ENCODE data around the gene AFAP1L1. TPM values are rescaled to one million over a fixed set of nuclear protein-coding genes. Genes with fewer than 3 reads are reported as not detected.

Gene AFAP1L1
- total RNA-seq, 1 donor: 1.1 TPM

DNA sequence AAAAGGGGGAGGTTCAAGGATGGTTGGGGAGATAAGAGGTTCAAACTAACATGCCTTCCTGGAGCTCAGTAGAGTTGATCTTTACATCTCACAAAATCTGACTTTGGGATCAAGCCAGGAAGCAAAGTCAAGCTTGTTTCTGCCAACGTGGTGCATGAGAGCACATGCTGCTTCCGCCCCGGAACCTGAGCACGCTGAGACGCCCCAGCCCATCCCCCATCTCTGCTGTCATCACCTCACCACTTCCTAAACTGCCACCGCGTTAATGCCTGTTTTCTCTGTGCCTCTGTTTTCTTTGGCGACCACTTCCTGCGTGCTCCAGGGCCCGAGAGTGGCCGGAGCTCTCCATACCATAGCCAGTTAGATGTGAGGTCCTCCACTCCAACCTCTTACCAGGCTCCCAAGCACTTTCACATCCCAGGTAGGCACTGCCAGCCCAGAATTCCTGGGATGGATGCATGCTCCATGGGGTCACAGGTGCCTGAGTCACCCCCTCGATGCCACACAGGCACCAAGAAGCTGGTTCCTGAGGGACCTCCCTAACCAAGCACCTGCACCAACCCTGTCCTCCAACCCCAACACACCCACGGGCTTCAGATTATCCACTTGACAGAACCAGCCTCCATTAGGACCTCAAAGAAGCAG, 31.2 kb upstream of the AFAP1L1 start:
- Histone ChIP-seq H3K4me3 (ENCODE audit: insufficient read depth, low read length) (no peak overlapping the region), H3K4me2 (ENCODE audit: insufficient read depth, low read length) (no peak overlapping the region), H3K36me3 (ENCODE audit: insufficient read depth, low read length) (no peaks in the 10 kb centered on the region), H3K9me3 (ENCODE audit: low read depth, low read length) (no peaks in the 10 kb centered on the region), H3K27ac (ENCODE audit: low read depth, low read length) (no peak overlapping the region), H2AFZ (ENCODE audit: low read length) (no peak overlapping the region), H3K27me3 (ENCODE audit: insufficient read depth, low read length) (no peaks in the 10 kb centered on the region), H3K4me1 (ENCODE audit: insufficient read depth, low read length) (no peaks in the 10 kb centered on the region), H4K20me1 (ENCODE audit: insufficient read depth, low read length) (no peaks in the 10 kb centered on the region), H3K79me2 (ENCODE audit: insufficient read depth, low read length) (no peaks in the 10 kb centered on the region)
- TF ChIP-seq, protein P1, sequence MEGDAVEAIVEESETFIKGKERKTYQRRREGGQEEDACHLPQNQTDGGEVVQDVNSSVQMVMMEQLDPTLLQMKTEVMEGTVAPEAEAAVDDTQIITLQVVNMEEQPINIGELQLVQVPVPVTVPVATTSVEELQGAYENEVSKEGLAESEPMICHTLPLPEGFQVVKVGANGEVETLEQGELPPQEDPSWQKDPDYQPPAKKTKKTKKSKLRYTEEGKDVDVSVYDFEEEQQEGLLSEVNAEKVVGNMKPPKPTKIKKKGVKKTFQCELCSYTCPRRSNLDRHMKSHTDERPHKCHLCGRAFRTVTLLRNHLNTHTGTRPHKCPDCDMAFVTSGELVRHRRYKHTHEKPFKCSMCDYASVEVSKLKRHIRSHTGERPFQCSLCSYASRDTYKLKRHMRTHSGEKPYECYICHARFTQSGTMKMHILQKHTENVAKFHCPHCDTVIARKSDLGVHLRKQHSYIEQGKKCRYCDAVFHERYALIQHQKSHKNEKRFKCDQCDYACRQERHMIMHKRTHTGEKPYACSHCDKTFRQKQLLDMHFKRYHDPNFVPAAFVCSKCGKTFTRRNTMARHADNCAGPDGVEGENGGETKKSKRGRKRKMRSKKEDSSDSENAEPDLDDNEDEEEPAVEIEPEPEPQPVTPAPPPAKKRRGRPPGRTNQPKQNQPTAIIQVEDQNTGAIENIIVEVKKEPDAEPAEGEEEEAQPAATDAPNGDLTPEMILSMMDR (IDR thresholded peaks at IDR 0.05; ENCODE audit: extremely low read depth, low read depth, low read length): no peak
- DNase-seq (ENCODE audit: insufficient read length, low spot score, missing footprints): no peak

DNA sequence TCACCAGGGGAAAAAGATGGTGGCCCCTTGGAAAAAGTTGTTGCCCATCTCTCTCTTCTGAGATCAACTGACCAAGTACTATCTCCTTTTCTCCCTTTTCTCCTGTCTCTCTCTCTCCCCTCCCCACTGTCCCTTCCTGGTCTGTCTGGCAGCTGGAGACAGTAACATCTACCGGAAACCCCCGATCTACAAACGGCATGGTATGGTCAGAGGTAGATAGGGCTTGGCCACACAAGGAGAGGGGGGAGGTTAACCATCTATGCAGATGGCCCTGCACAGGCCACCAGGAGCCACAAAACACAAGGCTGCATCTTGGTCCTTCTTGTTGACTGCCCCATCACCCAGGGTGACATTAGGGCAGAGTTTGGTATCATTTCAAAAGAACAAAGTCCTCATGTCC, 29.3 kb upstream of the AFAP1L1 start:
- no peak for DNase-seq (ENCODE audit: insufficient read length, low spot score, missing footprints)
- no peak overlapping the region for H3K4me2 ChIP-seq (ENCODE audit: insufficient read depth, low read length)
- H3K9me3 ChIP-seq (ENCODE audit: low read depth, low read length): no peaks in the 10 kb centered on the region
- H3K79me2 ChIP-seq (ENCODE audit: insufficient read depth, low read length): no peaks in the 10 kb centered on the region
- no peak overlapping the region for H3K4me3 ChIP-seq (ENCODE audit: insufficient read depth, low read length)
- no peak overlapping the region for H3K27ac ChIP-seq (ENCODE audit: low read depth, low read length)
- no peak overlapping the region for H2AFZ ChIP-seq (ENCODE audit: low read length)
- no peaks in the 10 kb centered on the region for H3K4me1 ChIP-seq (ENCODE audit: insufficient read depth, low read length)
- H3K27me3 ChIP-seq (ENCODE audit: insufficient read depth, low read length): no peaks in the 10 kb centered on the region
- no peaks in the 10 kb centered on the region for H4K20me1 ChIP-seq (ENCODE audit: insufficient read depth, low read length)
- TF ChIP-seq, protein P1 (IDR thresholded peaks at IDR 0.05; ENCODE audit: extremely low read depth, low read depth, low read length): no peak
- no peaks in the 10 kb centered on the region for H3K36me3 ChIP-seq (ENCODE audit: insufficient read depth, low read length)

DNA sequence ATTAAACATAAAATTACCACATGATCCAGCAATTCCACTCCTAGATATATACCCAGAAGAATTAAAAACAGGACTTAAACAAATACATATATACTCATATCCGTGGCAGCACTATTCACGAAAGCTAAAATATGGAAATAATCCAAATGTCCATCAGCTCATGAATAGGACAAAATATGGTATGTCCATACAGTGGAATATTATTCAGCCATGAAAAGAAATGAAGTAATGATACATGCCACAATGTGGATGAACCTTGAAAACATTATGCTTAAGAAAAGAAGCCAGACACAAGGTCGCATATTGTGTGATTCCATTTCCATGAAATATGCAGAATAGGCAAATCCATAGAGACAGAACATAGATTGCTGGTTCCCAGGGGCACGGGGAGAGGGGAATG, 24.8 kb upstream of the AFAP1L1 start:
- H2AFZ ChIP-seq (ENCODE audit: low read length): no peak overlapping the region
- H3K4me2 ChIP-seq (ENCODE audit: insufficient read depth, low read length): no peak overlapping the region
- H3K4me1 ChIP-seq (ENCODE audit: insufficient read depth, low read length): no peaks in the 10 kb centered on the region
- no peak overlapping the region for H3K27ac ChIP-seq (ENCODE audit: low read depth, low read length)
- no peaks in the 10 kb centered on the region for H3K79me2 ChIP-seq (ENCODE audit: insufficient read depth, low read length)
- no peaks in the 10 kb centered on the region for H3K27me3 ChIP-seq (ENCODE audit: insufficient read depth, low read length)
- no peak overlapping the region for H3K4me3 ChIP-seq (ENCODE audit: insufficient read depth, low read length)
- H3K9me3 ChIP-seq (ENCODE audit: low read depth, low read length): no peaks in the 10 kb centered on the region
- no peaks in the 10 kb centered on the region for H4K20me1 ChIP-seq (ENCODE audit: insufficient read depth, low read length)
- no peaks in the 10 kb centered on the region for H3K36me3 ChIP-seq (ENCODE audit: insufficient read depth, low read length)
- DNase-seq (ENCODE audit: insufficient read length, low spot score, missing footprints): no peak
- TF ChIP-seq, protein P1 (IDR thresholded peaks at IDR 0.05; ENCODE audit: extremely low read depth, low read depth, low read length): no peak

DNA sequence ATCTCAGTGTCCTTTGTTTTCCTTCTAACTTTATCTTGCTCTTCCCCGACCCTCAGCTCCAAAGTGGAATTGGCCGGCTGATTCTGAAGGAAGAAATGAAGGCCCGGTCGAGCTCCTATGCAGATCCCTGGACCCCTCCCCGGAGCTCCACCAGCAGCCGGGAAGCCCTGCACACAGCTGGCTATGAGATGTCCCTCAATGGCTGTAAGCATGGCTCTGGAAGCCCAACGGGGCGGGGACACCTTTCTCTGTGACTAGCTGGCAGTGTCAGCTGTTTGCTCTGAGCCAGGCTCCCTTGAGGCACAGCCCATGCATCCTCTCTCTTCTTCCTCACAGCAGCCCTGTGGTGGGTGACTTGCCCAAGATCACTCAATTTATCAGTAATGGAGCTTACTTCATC, 23.9 kb upstream of the AFAP1L1 start:
- no peaks in the 10 kb centered on the region for H3K27me3 ChIP-seq (ENCODE audit: insufficient read depth, low read length)
- DNase-seq (ENCODE audit: insufficient read length, low spot score, missing footprints): no peak
- H3K79me2 ChIP-seq (ENCODE audit: insufficient read depth, low read length): no peaks in the 10 kb centered on the region
- no peak overlapping the region for H3K4me3 ChIP-seq (ENCODE audit: insufficient read depth, low read length)
- no peak overlapping the region for H2AFZ ChIP-seq (ENCODE audit: low read length)
- H3K4me1 ChIP-seq (ENCODE audit: insufficient read depth, low read length): no peaks in the 10 kb centered on the region
- H3K9me3 ChIP-seq (ENCODE audit: low read depth, low read length): no peaks in the 10 kb centered on the region
- no peaks in the 10 kb centered on the region for H4K20me1 ChIP-seq (ENCODE audit: insufficient read depth, low read length)
- no peak overlapping the region for H3K27ac ChIP-seq (ENCODE audit: low read depth, low read length)
- H3K36me3 ChIP-seq (ENCODE audit: insufficient read depth, low read length): no peaks in the 10 kb centered on the region
- TF ChIP-seq, protein P1 (IDR thresholded peaks at IDR 0.05; ENCODE audit: extremely low read depth, low read depth, low read length): no peak
- no peak overlapping the region for H3K4me2 ChIP-seq (ENCODE audit: insufficient read depth, low read length)
